HepG2 (cell line): ENCODE data around the gene LYZL1. TPM values are rescaled to one million over a fixed set of nuclear protein-coding genes. Genes with fewer than 3 reads are reported as not detected.

Experiments used
- BORCS8-MEF2B ChIP-seq: sonication (generic); formaldehyde crosslinking; IDR thresholded peaks from 2 replicates; pipeline ENCODE4 v1.8.0; 2022; ENCODE audit warnings: mild to moderate bottlenecking, missing genetic modification reagents
- DMAP1 ChIP-seq: IDR thresholded peaks from 2 replicates; pipeline ENCODE4 v1.6.1; 2016
- FOXP4 ChIP-seq: sonication (generic); formaldehyde crosslinking; IDR thresholded peaks from 2 replicates; pipeline ENCODE4 v1.4.0; 2020; ENCODE audit warnings: missing genetic modification reagents
- HMGXB3 ChIP-seq: sonication (generic); formaldehyde crosslinking; IDR thresholded peaks from 2 replicates; pipeline ENCODE4 v1.4.0; 2020; ENCODE audit warnings: missing genetic modification reagents, borderline replicate concordance
- HNF4G ChIP-seq, 2 experiments: sonication (generic) in 1 of 2; formaldehyde crosslinking in 1 of 2; IDR thresholded peaks; 2 replicates each; pipeline versions ENCODE4 v1.4.0 to v1.6.1; 2011 to 2020; ENCODE audit warnings: borderline replicate concordance in 2 of 2, low read depth in 2 of 2, mild to moderate bottlenecking in 2 of 2, low read length in 1 of 2, missing genetic modification reagents in 1 of 2, moderate library complexity in 1 of 2
- JUN ChIP-seq: sonication (generic); formaldehyde crosslinking; IDR thresholded peaks from 2 replicates; pipeline ENCODE4 v1.4.0; 2020; ENCODE audit warnings: mild to moderate bottlenecking, missing genetic modification reagents
- NR2F1 ChIP-seq, 2 experiments: fragments of 450-650 bp in 1 of 2; formaldehyde crosslinking in 1 of 2; IDR thresholded peaks; 2 replicates each; pipeline versions ENCODE4 v1.5.0 to v1.6.1; 2016 to 2020; ENCODE audit warnings: mild to moderate bottlenecking in 1 of 2, missing compliant biosample characterization in 1 of 2, missing genetic modification reagents in 1 of 2, moderate library complexity in 1 of 2
- PHF20 ChIP-seq: sonication (generic); formaldehyde crosslinking; IDR thresholded peaks from 2 replicates; pipeline ENCODE4 v1.5.0; 2020; ENCODE audit warnings: mild to moderate bottlenecking, missing genetic modification reagents
- PRDM10 ChIP-seq: sonication (generic); formaldehyde crosslinking; IDR thresholded peaks from 2 replicates; pipeline ENCODE4 v1.4.0; 2020; ENCODE audit warnings: low read depth, missing genetic modification reagents
- TEF ChIP-seq: sonication (generic); formaldehyde crosslinking; IDR thresholded peaks from 2 replicates; pipeline ENCODE4 v1.5.0; 2020; ENCODE audit warnings: missing genetic modification reagents
- UBTF ChIP-seq: sonication (generic); formaldehyde crosslinking; IDR thresholded peaks from 2 replicates; pipeline ENCODE4 v1.4.0; 2020; ENCODE audit warnings: mild to moderate bottlenecking, missing genetic modification reagents
- ZNF180 ChIP-seq: sonication (generic); formaldehyde crosslinking; IDR thresholded peaks from 2 replicates; pipeline ENCODE4 v1.4.0; 2020; ENCODE audit warnings: low read depth, missing genetic modification reagents, borderline replicate concordance
- ZNF414 ChIP-seq: sonication (generic); formaldehyde crosslinking; IDR thresholded peaks from 2 replicates; pipeline ENCODE4 v1.5.0; 2020; ENCODE audit warnings: missing genetic modification reagents
- polyA plus RNA-seq, 8 experiments: library from polyadenylated mRNA; depleted of rRNA in 3 of 8; stranded (reverse) in 7 of 8; unstranded in 1 of 8; fragments of >200 nt; fragmentation: Illumina TruSeq in 4 of 8; extraction: Trizol in 4 of 8; gene quantifications; 2 replicates each; pipeline versions ENCODE4 v1.2.1 to v1.2.3, GENCODE V29; 2011 to 2016; ENCODE audit warnings: low read depth in 4 of 8, missing spikeins in 1 of 8, mixed read lengths in 1 of 8; ENCODE audit not compliant: insufficient read depth in 1 of 8
- total RNA-seq, 5 experiments: library from RNA; depleted of rRNA; stranded (reverse); fragments of >200 nt; fragmentation: Illumina TruSeq; extraction: Trizol; gene quantifications; 2 replicates each; pipeline ENCODE4 v1.2.3, GENCODE V29; 2016; ENCODE audit warnings: low read depth in 1 of 5

Gene LYZL1
- total and polyA plus RNA-seq, 2 of the 13 experiments (the other 11 are each of a cell fraction or from before 2014, with no cell fraction given) = not detected

GRCh38 chr10:29319205-29319781 lies 30.4 kb downstream of the LYZL1 start (continued):
- TF ChIP-seq HMGXB3 (CRISPR knock-in tag) (0 out of 2 replicates have a peak, but pooled peaks have one; percentile 26), HNF4G (IDR thresholded peaks at IDR 0.05; ENCODE audit: borderline replicate concordance, low read depth, low read length) (peak; percentile 60; the same call in 1 of the 2 replicates), HNF4G (CRISPR knock-in tag; IDR thresholded peaks at IDR 0.05; ENCODE audit: borderline replicate concordance, low read depth) (no peak), PHF20 (peak; percentile 16; the same call in 1 of the 2 replicates), UBTF (CRISPR knock-in tag) (peak; percentile 51; the same call in 1 of the 2 replicates), JUN (CRISPR knock-in tag) (no peak), BORCS8-MEF2B (CRISPR knock-in tag) (peak; percentile 64; the same call in 1 of the 2 replicates), FOXP4 (CRISPR knock-in tag) (0 out of 2 replicates have a peak, but pooled peaks have one; percentile 21), PRDM10 (CRISPR knock-in tag) (peak; percentile 36; the same call in 1 of the 2 replicates), ZNF414 (CRISPR knock-in tag) (no peak), DMAP1 (peak; percentile 16; the same call in 1 of the 2 replicates), NR2F1 (CRISPR knock-in tag; IDR thresholded peaks at IDR 0.05) (no peak), ZNF180 (CRISPR knock-in tag) (no peak), TEF (CRISPR knock-in tag) (no peak)
